Transverse colon (tissue), 4 donors: ENCODE results near the gene GJA1. TPM values are rescaled to one million over a fixed set of nuclear protein-coding genes. Genes with fewer than 3 reads are reported as not detected.

Experiments used
- DNase-seq: peaks from one replicate; pipeline ENCODE4 v3.0.0-alpha.2; 2019
- H3K27ac ChIP-seq, 4 donors: fragments of 200-600 bp; sonication (generic); 2 replicates each; pipeline ENCODE4 v1.5.1; 2016 to 2018; ENCODE audit warnings: inconsistent platforms in 4 of 4
- H3K27me3 ChIP-seq: fragments of 200-600 bp; sonication (generic); 2 replicates; pipeline ENCODE4 v1.5.1; 2017; ENCODE audit warnings: inconsistent platforms
- H3K36me3 ChIP-seq, 4 donors: fragments of 200-600 bp; sonication (generic); 2 replicates each; pipeline ENCODE4 v1.5.1; 2017 to 2019; ENCODE audit warnings: inconsistent platforms in 4 of 4
- H3K4me1 ChIP-seq, 4 donors: fragments of 200-600 bp; sonication (generic); 2 replicates each; pipeline ENCODE4 v1.5.1; 2017 to 2020; ENCODE audit warnings: inconsistent platforms in 4 of 4
- H3K4me3 ChIP-seq, 4 donors: fragments of 200-600 bp; sonication (generic); 1 replicate in 1 of 4; 2 replicates in 3 of 4; pipeline versions ENCODE4 v1.5.1 to v1.6.1; 2017 to 2019; ENCODE audit warnings: inconsistent platforms in 4 of 4
- H3K9me3 ChIP-seq, 2 donors: fragments of 200-600 bp; sonication (generic); 2 replicates each; pipeline ENCODE4 v1.5.1; 2017 to 2019; ENCODE audit warnings: inconsistent platforms in 2 of 2
- CTCF ChIP-seq, 5 experiments: fragments of 200-600 bp in 3 of 5; fragments of 450-650 bp in 2 of 5; sonication (generic) in 3 of 5; IDR thresholded peaks; 1 replicate in 2 of 5; 2 replicates in 3 of 5; pipeline ENCODE4 v1.5.1; 2016 to 2017; ENCODE audit warnings: antibody characterized with exemption in 5 of 5, inconsistent platforms in 3 of 5, mild to moderate bottlenecking in 2 of 5, moderate library complexity in 1 of 5
- EP300 ChIP-seq: sonication (generic); formaldehyde crosslinking; IDR thresholded peaks from one replicate; pipeline ENCODE4 v1.6.1; 2017; ENCODE audit warnings: antibody characterized with exemption, low read depth
- POLR2A ChIP-seq: fragments of 450-650 bp; IDR thresholded peaks from one replicate; pipeline ENCODE4 v1.6.1; 2016; ENCODE audit warnings: antibody characterized with exemption, mild to moderate bottlenecking, moderate library complexity
- POLR2AphosphoS5 ChIP-seq, 3 donors: sonication (generic); formaldehyde crosslinking; IDR thresholded peaks; one replicate each; pipeline ENCODE4 v1.6.1; 2016; ENCODE audit warnings: antibody characterized with exemption in 3 of 3
- WGBS, 2 donors: methylation state at CpG; one replicate each; pipeline ENCODE4 v1.1.5; 2018; ENCODE audit warnings: low coverage in 1 of 2; 5-methylcytosine and 5-hydroxymethylcytosine counted together
- in situ Hi-C, 4 donors: fragments of 200-750 bp; cut with MboI; loops; one replicate each; pipeline versions ENCODE4 v1.15.0 to v1.15.1; 2017; ENCODE audit warnings: low sequenced_read_pairs in 3 of 4, low pct_ligation_motif_present in 1 of 4, low pct_unique_long_range_greater_than_20kb in 1 of 4
- intact Hi-C: fragments of 100-400 bp; cut with DNase I; formaldehyde crosslinking; loops from one replicate; pipeline ENCODE4 v1.15.1; 2023; ENCODE audit warnings: low total_unique reads
- total RNA-seq, 4 donors: library from RNA; depleted of rRNA; stranded (reverse); fragments of >200 nt; gene quantifications; one replicate each; pipeline ENCODE4 v1.1.0, GENCODE V29; 2016

GJA1 gene
- total RNA-seq, 4 donors from 2014 or later = 3.5 to 12.2 (median 7.8) TPM

- TF ChIP-seq EP300 (no peak), CTCF (IDR thresholded peaks at IDR 0.05) (no peak), POLR2A (no peak), POLR2AphosphoS5 (IDR thresholded peaks at IDR 0.05) (no peak)
- no peaks in the 10 kb centered on the region for H3K36me3 ChIP-seq
- in situ Hi-C loops = loop anchor here in 3 of 4 donors (25.0 kb wide), 1 partner anchor 588 kb away; no protein-coding TSS in a partner anchor
- no peak overlapping the region for H3K4me3 ChIP-seq
- no peak overlapping the region for H3K27ac ChIP-seq
- H3K27me3 ChIP-seq = no peaks in the 10 kb centered on the region
- no peaks in the 10 kb centered on the region for H3K4me1 ChIP-seq
- H3K9me3 ChIP-seq = no peaks in the 10 kb centered on the region
- intact Hi-C loops = no loop called here
- 77 to 80% methylated on average over 1 of the region's 1 CpG for WGBS, 2 donors
- DNase-seq = no peak
These were observed 13.9 kb downstream of the GJA1 start for GRCh38 chr6:121449331-121449730.

DNA sequence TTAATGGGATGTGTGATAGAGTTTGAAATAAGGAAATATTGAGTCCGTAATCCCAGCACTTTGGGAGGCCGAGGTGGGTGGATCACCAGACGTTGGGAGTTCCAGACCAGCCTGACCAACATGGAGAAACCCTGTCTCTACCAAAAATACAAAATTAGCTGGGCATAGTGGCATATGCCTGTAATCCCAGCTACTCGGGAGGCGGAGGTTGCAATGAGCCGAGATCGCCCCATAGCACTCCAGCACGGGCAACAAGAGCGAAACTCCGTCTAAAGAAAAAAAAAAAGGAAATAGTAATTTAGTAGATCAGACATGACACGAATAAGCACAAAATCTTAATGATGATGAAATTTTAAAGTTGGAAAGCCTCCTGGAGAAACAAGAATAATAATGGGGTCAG is 14.8 kb downstream of the GJA1 start:
- Histone ChIP-seq H3K4me1 (no peaks in the 10 kb centered on the region), H3K27me3 (no peaks in the 10 kb centered on the region), H3K27ac (no peak overlapping the region), H3K4me3 (no peak overlapping the region), H3K9me3 (no peaks in the 10 kb centered on the region), H3K36me3 (no peaks in the 10 kb centered on the region)
- in situ Hi-C loops (no loop called here), intact Hi-C loops (no loop called here)
- DNase-seq = no peak
- 89 to 91% methylated on average over 6 to 11 of the region's 11 CpGs for WGBS, 2 donors
- TF ChIP-seq POLR2A = no peak

GRCh38 chr6:121451250-121451649 is 15.8 kb downstream of the GJA1 start:
- in situ Hi-C loops (no loop called here), intact Hi-C loops (no loop called here)
- Histone ChIP-seq H3K9me3 (no peaks in the 10 kb centered on the region), H3K27me3 (no peaks in the 10 kb centered on the region), H3K36me3 (no peaks in the 10 kb centered on the region), H3K4me3 (no peak overlapping the region), H3K4me1 (no peaks in the 10 kb centered on the region), H3K27ac (no peak overlapping the region)
- TF ChIP-seq EP300 = no peak
- TF ChIP-seq POLR2AphosphoS5 (IDR thresholded peaks at IDR 0.05) = no peak
- TF ChIP-seq CTCF (IDR thresholded peaks at IDR 0.05) = no peak
- TF ChIP-seq POLR2A = no peak
- DNase-seq = no peak

- intact Hi-C loops (no loop called here), in situ Hi-C loops (no loop called here)
- DNase-seq = no peak
- H3K9me3 ChIP-seq = no peaks in the 10 kb centered on the region
- H3K27ac ChIP-seq = no peak overlapping the region
- 77 to 83% methylated on average over 5 of the region's 5 CpGs for WGBS, 2 donors
- no peaks in the 10 kb centered on the region for H3K27me3 ChIP-seq
- H3K36me3 ChIP-seq = no peaks in the 10 kb centered on the region
- H3K4me1 ChIP-seq = no peaks in the 10 kb centered on the region
- TF ChIP-seq CTCF (IDR thresholded peaks at IDR 0.05) (no peak), EP300 (no peak), POLR2AphosphoS5 (IDR thresholded peaks at IDR 0.05) (no peak), POLR2A (no peak)
- H3K4me3 ChIP-seq = no peak overlapping the region
These were observed 17.7 kb downstream of the GJA1 start for GRCh38 chr6:121453191-121453590.

DNA sequence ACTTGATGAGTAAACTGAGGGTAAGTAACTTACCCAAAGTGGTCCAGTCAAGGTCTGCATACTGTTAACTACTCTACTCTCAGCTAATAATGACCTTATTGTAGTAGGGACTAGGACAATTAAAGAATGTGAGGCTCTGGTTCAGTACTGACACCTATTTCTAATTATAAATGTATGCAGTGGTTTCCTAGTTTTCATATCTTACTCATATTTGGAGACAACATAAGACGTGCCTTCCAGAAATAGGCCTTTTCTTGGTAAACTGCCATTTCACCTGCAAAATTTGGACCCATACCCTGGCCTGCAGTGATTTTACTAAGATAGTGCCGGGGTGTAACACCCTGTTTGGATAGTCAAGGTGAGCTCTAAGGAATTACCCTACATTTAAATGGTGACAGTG is 24.7 kb downstream of the GJA1 start:
- Histone ChIP-seq H3K4me1 (no peaks in the 10 kb centered on the region), H3K27ac (no peak overlapping the region), H3K4me3 (no peak overlapping the region), H3K36me3 (no peaks in the 10 kb centered on the region), H3K27me3 (no peaks in the 10 kb centered on the region), H3K9me3 (no peaks in the 10 kb centered on the region)
- intact Hi-C loops (no loop called here), in situ Hi-C loops (no loop called here)
- no peak for TF ChIP-seq POLR2AphosphoS5 (IDR thresholded peaks at IDR 0.05)
- TF ChIP-seq EP300 = no peak
- TF ChIP-seq CTCF (IDR thresholded peaks at IDR 0.05) = no peak
- TF ChIP-seq POLR2A = no peak
- DNase-seq = no peak
- WGBS, 2 donors = 67 to 89% methylated on average over 2 of the region's 2 CpGs
